K562 (cell line): Measurements from ENCODE around the gene GDF9. TPM values are rescaled to one million over a fixed set of nuclear protein-coding genes. Genes with fewer than 3 reads are reported as not detected.

Experiments
- ATAC-seq: fragments of 200-7000 bp; cut with Tn5 transposase; 3 replicates; pipeline ENCODE4 v1.9.1; 2020; ENCODE audit warnings: moderate library complexity
- BruUV-seq: library from RNA; stranded (reverse); fragments of 400-500 nt; replicated peaks from 2 replicates; lab custom pipeline; 2021; lab: Mats Ljungman, UMichigan
- CTCF ChIA-PET: fragments of 300-600 bp; formaldehyde crosslinking; extraction: SDS; loops from one replicate; lab custom pipeline; 2021; ENCODE audit warnings: low intra/inter-chr PET ratio; lab: Yijun Ruan, JAX
- POLR2A ChIA-PET: fragments of 300-600, 350-650 bp; sonication (Branson Sonifier 250); formaldehyde crosslinking; extraction: SDS; loops from one replicate; lab custom pipeline; 2021; ENCODE audit warnings: antibody characterized with exemption, inconsistent platforms; lab: Yijun Ruan, JAX
- DNase-seq, 4 experiments: peaks; one replicate each; pipeline versions ENCODE4 v3.0.0 to v3.0.0-alpha.2; 2011 to 2018; ENCODE audit warnings: low spot score in 3 of 4, mixed read lengths in 3 of 4; ENCODE audit errors: extremely low read depth in 1 of 4
- FAIRE-seq: peaks from 2 replicates; lab custom pipeline; 2011; peaks lifted over from hg19 to GRCh38; lab: Jason Lieb, UNC
- H2AFZ ChIP-seq: 2 replicates; pipeline ENCODE4 v1.6.0; 2011; ENCODE audit warnings: low read depth, low read length, control low read depth, inconsistent platforms
- H3K27ac ChIP-seq: fragments of 200-600 bp; 3 replicates; pipeline ENCODE4 v1.8.0; 2011; ENCODE audit warnings: low read depth, mild to moderate bottlenecking, control low read depth, inconsistent platforms, low read length, moderate library complexity, mixed read lengths; ENCODE audit errors: extremely low read depth
- H3K27me3 ChIP-seq, 2 experiments: fragments of 300-600 bp in 1 of 2; 2 replicates in 1 of 2; 3 replicates in 1 of 2; pipeline versions ENCODE4 v1.6.0 to v1.8.0; 2011; ENCODE audit warnings: inconsistent platforms in 2 of 2, low read length in 2 of 2, mild to moderate bottlenecking in 1 of 2, mixed read lengths in 1 of 2, moderate library complexity in 1 of 2; ENCODE audit not compliant: control insufficient read depth in 2 of 2, insufficient read depth in 2 of 2
- H3K36me3 ChIP-seq: fragments of 300-600 bp; 3 replicates; pipeline ENCODE4 v1.8.0; 2011; ENCODE audit warnings: mild to moderate bottlenecking, low read length, inconsistent platforms; ENCODE audit not compliant: control insufficient read depth, insufficient read depth
- H3K4me1 ChIP-seq, 2 experiments: fragments of 200-600 bp in 1 of 2; replicated peaks in 1 of 2; 2 replicates in 1 of 2; 3 replicates in 1 of 2; pipeline versions ENCODE4 v1.5.1 to v1.8.0; 2011; ENCODE audit warnings: inconsistent platforms in 2 of 2, low read length in 2 of 2, mild to moderate bottlenecking in 1 of 2, mixed read lengths in 1 of 2, moderate library complexity in 1 of 2; ENCODE audit not compliant: control insufficient read depth in 2 of 2, insufficient read depth in 2 of 2
- H3K4me2 ChIP-seq: 2 replicates; pipeline ENCODE4 v1.6.1; 2011; ENCODE audit warnings: low read length, control low read depth, inconsistent platforms, mixed read lengths; ENCODE audit not compliant: insufficient read depth
- H3K4me3 ChIP-seq: fragments of 200-600 bp; sonication (generic), shearing (Covaris generic); 2 replicates; pipeline ENCODE4 v1.5.1; 2016; ENCODE audit warnings: control low read depth, inconsistent platforms
- H3K79me2 ChIP-seq: fragments of 200-600 bp; 3 replicates; pipeline ENCODE4 v1.8.0; 2011; ENCODE audit warnings: low read length, inconsistent platforms; ENCODE audit not compliant: control insufficient read depth, insufficient read depth
- H3K9ac ChIP-seq, 2 experiments: 2 replicates each; pipeline versions ENCODE4 v1.6.0 to v1.6.1; 2011; ENCODE audit warnings: low read depth in 2 of 2, low read length in 2 of 2, control low read depth in 1 of 2, inconsistent platforms in 1 of 2, mild to moderate bottlenecking in 1 of 2, mixed read lengths in 1 of 2; ENCODE audit not compliant: insufficient read depth in 1 of 2
- H3K9me1 ChIP-seq: one replicate; pipeline ENCODE4 v1.6.0; 2011; ENCODE audit warnings: inconsistent platforms, mild to moderate bottlenecking, low read length, moderate library complexity; ENCODE audit not compliant: control insufficient read depth, insufficient read depth
- H3K9me3 ChIP-seq: replicated peaks from 2 replicates; pipeline ENCODE4 v1.5.1; 2011; ENCODE audit warnings: low read depth, low read length, inconsistent platforms; ENCODE audit not compliant: control insufficient read depth, insufficient read depth
- H4K20me1 ChIP-seq: replicated peaks from 2 replicates; pipeline ENCODE4 v1.6.1; 2011; ENCODE audit warnings: low read length, inconsistent platforms, mixed read lengths; ENCODE audit not compliant: control insufficient read depth, insufficient read depth
- CTCFL ChIP-seq: IDR thresholded peaks from 2 replicates; pipeline ENCODE4 v1.6.1; 2011; ENCODE audit warnings: borderline replicate concordance, low read depth, mild to moderate bottlenecking, moderate library complexity, low read length; ENCODE audit not compliant: insufficient read depth, poor library complexity, severe bottlenecking
- ETV5 ChIP-seq: sonication (generic); formaldehyde crosslinking; IDR thresholded peaks from 2 replicates; pipeline ENCODE4 v1.4.0; 2020; ENCODE audit warnings: low read depth, mild to moderate bottlenecking, missing genetic modification reagents
- MBD1 ChIP-seq: fragments of 250-450 bp; sonication (Bioruptor Pico); IDR thresholded peaks from 2 replicates; pipeline ENCODE4 v1.8.0; 2022; ENCODE audit warnings: inconsistent platforms
- MEIS2 ChIP-seq: fragments of 450-650 bp; IDR thresholded peaks from 2 replicates; pipeline ENCODE4 v1.6.1; 2014; ENCODE audit warnings: mild to moderate bottlenecking; ENCODE audit not compliant: partially characterized antibody
- PBX2 ChIP-seq, 2 experiments: IDR thresholded peaks in 1 of 2; conservative IDR thresholded peaks in 1 of 2; 2 replicates each; pipeline ENCODE4 v1.6.1; 2016; ENCODE audit warnings: low read depth in 2 of 2, mild to moderate bottlenecking in 1 of 2, missing compliant biosample characterization in 1 of 2, missing genetic modification characterization in 1 of 2, moderate library complexity in 1 of 2
- PHB ChIP-seq: fragments of 250-450 bp; sonication (Bioruptor Pico); IDR thresholded peaks from 2 replicates; pipeline ENCODE4 v1.5.0; 2021
- PKNOX1 ChIP-seq: fragments of 450-650 bp; IDR thresholded peaks from 2 replicates; pipeline ENCODE4 v1.6.1; 2016
- SLC30A9 ChIP-seq: fragments of 250-450 bp; sonication (Bioruptor Pico); IDR thresholded peaks from 2 replicates; pipeline ENCODE4 v1.8.0; 2022; ENCODE audit warnings: mild to moderate bottlenecking, moderate library complexity
- XRCC5 ChIP-seq: fragments of 200-400 bp; formaldehyde crosslinking; IDR thresholded peaks from 2 replicates; pipeline ENCODE4 v1.6.1; 2017; ENCODE audit warnings: low read depth, mild to moderate bottlenecking, low read length
- ZKSCAN3 ChIP-seq: fragments of 250-450 bp; sonication (Bioruptor Pico); IDR thresholded peaks from 2 replicates; pipeline ENCODE4 v1.4.0; 2020
- ZNF41 ChIP-seq: fragments of 250-450 bp; sonication (Bioruptor Pico); conservative IDR thresholded peaks from 2 replicates; pipeline ENCODE4 v1.4.0; 2020; ENCODE audit warnings: mild to moderate bottlenecking
- ZZZ3 ChIP-seq: fragments of 450-650 bp; IDR thresholded peaks from 2 replicates; pipeline ENCODE4 v1.6.1; 2016; ENCODE audit warnings: antibody characterized with exemption, mild to moderate bottlenecking, moderate library complexity
- WGBS: fragments of 100-300 bp; shearing (Covaris generic); methylation state at CpG from one replicate; pipeline ENCODE4 v1.1.6; 2016; ENCODE audit warnings: low coverage, mixed read lengths; ENCODE audit not compliant: insufficient coverage; ENCODE audit errors: missing lambda C conversion rate; 5-methylcytosine and 5-hydroxymethylcytosine counted together
- in situ Hi-C: fragments of 300-500 bp; cut with MboI; formaldehyde crosslinking; loops from 4 replicates; pipeline ENCODE4 v1.15.0; 2018; ENCODE audit warnings: inconsistent platforms, mixed read lengths
- intact Hi-C: fragments of 100-400 bp; cut with micrococcal nuclease; formaldehyde crosslinking; loops from 2 replicates; pipeline ENCODE4 v1.14.2; 2022
- polyA plus RNA-seq, 8 experiments: library from polyadenylated mRNA; depleted of rRNA in 4 of 8; stranded (reverse) in 5 of 8; unstranded in 3 of 8; fragments of >200 nt; fragmentation: Nextera tagmentation in 2 of 8; fragmentation: Illumina TruSeq in 1 of 8; extraction: Ambion mirVana in 2 of 8; extraction: Trizol in 1 of 8; gene quantifications; 2 replicates each; pipeline versions ENCODE4 v1.2.1 to v1.2.3, GENCODE V29; 2011 to 2014; ENCODE audit warnings: inconsistent platforms in 1 of 8, missing spikeins in 1 of 8
- total RNA-seq, 7 experiments: library from RNA; depleted of rRNA in 6 of 7; stranded (reverse); fragments of >200 nt in 6 of 7; fragmentation: Illumina TruSeq in 2 of 7; extraction: Trizol in 2 of 7; gene quantifications; 2 replicates each; pipeline versions ENCODE4 v1.2.1 to v1.2.3, GENCODE V29; 2011 to 2021; ENCODE audit warnings: low replicate concordance in 1 of 7

Gene GDF9
- total and polyA plus RNA-seq, 9 of the 15 experiments (the other 6 are each of a cell fraction or from before 2014, with no cell fraction given), result 0.10 to 0.70 (median 0.20) TPM; not detected in 1

GRCh38 chr5:132884548-132884947 lies 18.3 kb upstream of the GDF9 start (continued):
- TF ChIP-seq ZKSCAN3 (CRISPR knock-in tag) (no peak), SLC30A9 (CRISPR knock-in tag) (no peak)

GRCh38 chr5:132883261-132883834 lies 17.1 kb upstream of the GDF9 start:
- POLR2A ChIA-PET, result interaction anchor here (0.6 to 1.3 kb wide), 5 partner anchors 9 to 80 kb away, joined by 3 to 4 read pairs (median 3); partner anchors contain the start of gene AFF4
- Histone ChIP-seq H3K9me3 (no peaks in the 10 kb centered on the region), H3K9me1 (no peaks in the 10 kb centered on the region), H3K4me1 (no peaks in the 10 kb centered on the region), H4K20me1 (no peaks in the 10 kb centered on the region), H3K27me3 (no peaks in the 10 kb centered on the region), H3K9ac (no peak overlapping the region), H3K4me2 (no peak overlapping the region), H2AFZ (no peak overlapping the region), H3K36me3 (peaks cover 72% of the 10 kb centered on the region), H3K27ac (no peak overlapping the region), H3K4me3 (no peak overlapping the region), H3K79me2 (no peaks in the 10 kb centered on the region)
- FAIRE-seq, result peak; percentile 93
- no TSS peak for BruUV-seq
- 3% methylated on average over 2 of the region's 2 CpGs for WGBS
- peak; percentile 45 to 79 (median 56) for DNase-seq
- in situ Hi-C loops (no loop called here), intact Hi-C loops (loop anchor here (1.0 to 10.0 kb wide), 4 partner anchors 53 to 357 kb away; partner anchors contain the start of genes IL4 and SHROOM1)
- CTCF ChIA-PET, result interaction anchor here (0.5 to 2.3 kb wide), 9 partner anchors 16 to 818 kb away, joined by 3 to 13 read pairs (median 3); partner anchors contain the start of gene SHROOM1
- ATAC-seq, result peak; percentile 99
- peak; percentile 62 for TF ChIP-seq MEIS2
- TF ChIP-seq PKNOX1, result peak; percentile 55; the same call in 1 of the 2 replicates
- peak; percentile 34 for TF ChIP-seq CTCFL
- TF ChIP-seq ZZZ3, result no peak
- TF ChIP-seq MBD1 (CRISPR knock-in tag), result no peak
- no peak for TF ChIP-seq PHB (CRISPR knock-in tag)
- no peak for TF ChIP-seq ETV5
- TF ChIP-seq ZNF41, result no peak
- no peak for TF ChIP-seq PBX2 (CRISPR knock-in tag; IDR thresholded peaks at IDR 0.05; ENCODE audit: low read depth)
- TF ChIP-seq PBX2 (tag; conservative IDR thresholded peaks at IDR 0.05; ENCODE audit: low read depth), result peak; percentile 59; the same call in 1 of the 2 replicates
- TF ChIP-seq XRCC5, result 0 out of 2 replicates have a peak, but pooled peaks have one; percentile 53
